OCI-LY7 (cell line): ENCODE measurements around the gene PSTPIP2.

ENCODE experiments used
- EZH2phosphoT487 ChIP-seq: fragments of 200-600 bp; sonication (generic); IDR thresholded peaks from 2 replicates; pipeline ENCODE4 v1.6.1; 2018; ENCODE audit warnings: low read depth, borderline replicate concordance, mild to moderate bottlenecking, mixed run types, antibody characterized with exemption, low read length, moderate library complexity, mixed read lengths
- TF ChIP-seq, protein P1 (sequence below): fragments of 200-600 bp; sonication (generic); conservative IDR thresholded peaks from 2 replicates; pipeline ENCODE4 v1.5.1; 2014; ENCODE audit warnings: mild to moderate bottlenecking, antibody characterized with exemption, low read length, moderate library complexity, mixed read lengths

DNA sequence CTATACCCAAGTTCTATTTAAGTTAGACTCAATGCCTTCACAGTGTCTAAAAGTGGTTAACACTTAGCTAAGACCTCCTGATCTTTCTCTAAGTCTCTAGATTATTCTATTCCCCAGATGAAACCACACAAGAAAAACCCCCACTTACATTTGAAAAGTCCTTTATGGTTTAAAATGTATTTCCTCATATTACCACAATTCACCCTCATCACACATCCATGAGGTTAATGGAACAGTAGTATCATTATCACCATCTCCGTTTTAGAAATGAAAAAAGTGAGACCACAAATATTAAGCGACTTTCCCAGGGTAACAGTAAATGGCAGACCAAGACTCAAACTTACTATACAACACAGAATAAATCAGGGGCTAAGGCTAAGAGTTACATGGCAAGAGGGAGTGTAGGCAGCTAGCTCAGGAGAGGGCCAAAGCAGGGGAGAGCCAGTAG is 133.5 kb downstream of the PSTPIP2 start:
- TF ChIP-seq, protein P1, sequence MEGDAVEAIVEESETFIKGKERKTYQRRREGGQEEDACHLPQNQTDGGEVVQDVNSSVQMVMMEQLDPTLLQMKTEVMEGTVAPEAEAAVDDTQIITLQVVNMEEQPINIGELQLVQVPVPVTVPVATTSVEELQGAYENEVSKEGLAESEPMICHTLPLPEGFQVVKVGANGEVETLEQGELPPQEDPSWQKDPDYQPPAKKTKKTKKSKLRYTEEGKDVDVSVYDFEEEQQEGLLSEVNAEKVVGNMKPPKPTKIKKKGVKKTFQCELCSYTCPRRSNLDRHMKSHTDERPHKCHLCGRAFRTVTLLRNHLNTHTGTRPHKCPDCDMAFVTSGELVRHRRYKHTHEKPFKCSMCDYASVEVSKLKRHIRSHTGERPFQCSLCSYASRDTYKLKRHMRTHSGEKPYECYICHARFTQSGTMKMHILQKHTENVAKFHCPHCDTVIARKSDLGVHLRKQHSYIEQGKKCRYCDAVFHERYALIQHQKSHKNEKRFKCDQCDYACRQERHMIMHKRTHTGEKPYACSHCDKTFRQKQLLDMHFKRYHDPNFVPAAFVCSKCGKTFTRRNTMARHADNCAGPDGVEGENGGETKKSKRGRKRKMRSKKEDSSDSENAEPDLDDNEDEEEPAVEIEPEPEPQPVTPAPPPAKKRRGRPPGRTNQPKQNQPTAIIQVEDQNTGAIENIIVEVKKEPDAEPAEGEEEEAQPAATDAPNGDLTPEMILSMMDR: no peak
- TF ChIP-seq EZH2phosphoT487: no peak
